NCI-H146 (cell line): Measurements from ENCODE around the gene LSM4.

Source experiments
- DNase-seq: peaks from one replicate; lab custom pipeline; 2025; lab: John Stamatoyannopoulos, UW

The LSM4 gene

DNA sequence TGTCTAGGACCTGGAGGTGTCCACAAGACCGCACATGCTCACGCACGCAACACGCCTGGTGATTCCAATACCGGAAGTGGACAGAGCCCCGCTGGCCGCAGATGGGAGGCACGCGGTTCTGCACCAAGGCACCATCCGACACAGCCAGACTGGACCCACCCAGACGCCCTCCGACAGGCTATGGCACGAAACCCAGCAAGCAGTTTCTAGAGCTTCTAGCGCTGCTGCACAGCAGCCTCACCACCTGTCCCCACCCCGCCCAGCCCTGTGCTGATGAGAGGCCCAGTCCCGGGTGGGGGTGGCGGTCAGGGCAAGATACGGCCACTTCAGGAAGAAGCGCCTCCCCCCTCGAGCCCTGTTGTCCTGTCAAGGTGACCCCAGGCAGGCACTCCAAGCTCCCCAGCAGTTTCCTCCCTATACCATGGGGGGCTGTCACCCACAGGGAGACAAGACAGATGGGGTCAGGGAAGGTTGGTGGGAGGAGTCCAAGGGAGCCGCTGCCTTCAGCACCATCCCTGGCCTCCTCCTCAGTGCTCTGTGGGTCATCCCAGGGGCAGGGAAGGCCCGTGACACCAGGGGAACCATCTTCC lies 11.3 kb downstream of the LSM4 start:
- DNase-seq: no peak

DNA sequence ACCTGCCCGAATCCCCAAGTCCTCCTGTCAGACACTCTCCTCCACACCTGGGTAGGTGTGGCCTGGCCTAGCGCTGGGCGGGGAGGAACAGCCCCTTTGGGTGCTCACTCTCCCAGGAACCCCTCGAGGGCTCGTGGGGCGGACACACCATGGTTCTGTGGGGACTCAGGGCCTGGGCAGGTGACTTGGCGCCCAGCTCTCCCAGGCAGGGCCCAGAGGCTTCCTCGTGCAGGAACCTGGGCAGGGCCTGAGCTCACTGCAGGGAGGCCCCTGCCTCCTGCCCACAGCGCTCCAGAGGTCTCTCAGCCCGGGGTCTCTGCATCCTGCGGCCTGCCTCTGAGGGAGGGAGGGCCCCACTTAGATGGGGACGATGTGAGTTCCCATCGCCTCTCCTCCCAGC lies 11.9 kb downstream of the LSM4 start:
- DNase-seq: no peak

DNA sequence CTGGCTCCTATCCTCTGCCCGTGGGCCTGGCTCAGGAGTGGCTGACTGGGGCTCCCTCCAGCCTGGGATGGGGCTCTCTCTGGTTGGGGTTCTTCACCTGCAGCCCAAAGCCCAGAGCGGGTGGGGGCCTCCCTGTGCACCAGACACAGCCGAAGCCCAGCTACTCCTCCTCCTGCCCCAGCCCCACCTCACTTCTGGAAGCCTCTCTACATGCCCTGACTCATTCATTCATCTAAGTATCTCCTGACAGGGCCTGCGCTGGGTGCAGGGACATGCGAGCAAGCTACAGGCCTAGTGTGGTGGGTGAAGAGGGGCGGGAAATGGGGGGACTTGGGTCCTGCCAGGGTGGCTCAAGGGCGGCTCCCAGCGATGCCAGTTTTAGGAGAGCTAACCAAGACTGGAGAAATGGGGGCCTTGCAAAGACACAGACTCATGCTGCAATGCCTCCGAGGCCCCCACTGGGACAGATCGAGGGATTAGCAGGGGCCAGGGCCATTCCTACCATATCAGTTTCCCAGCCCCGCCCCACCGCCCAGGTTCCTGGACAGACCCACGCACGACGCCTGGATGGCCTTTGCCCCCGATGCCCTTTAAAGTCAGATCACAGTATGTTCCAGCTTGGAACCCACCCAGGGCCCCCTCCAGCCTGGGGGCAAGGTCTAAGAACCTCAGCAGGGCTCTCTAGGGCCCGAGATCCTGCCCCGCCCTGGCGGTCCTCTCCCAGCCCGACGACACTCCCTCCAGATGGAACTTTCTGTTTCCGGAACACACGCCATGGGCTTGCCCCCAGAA lies 12.6 kb downstream of the LSM4 start:
- no peak for DNase-seq

DNA sequence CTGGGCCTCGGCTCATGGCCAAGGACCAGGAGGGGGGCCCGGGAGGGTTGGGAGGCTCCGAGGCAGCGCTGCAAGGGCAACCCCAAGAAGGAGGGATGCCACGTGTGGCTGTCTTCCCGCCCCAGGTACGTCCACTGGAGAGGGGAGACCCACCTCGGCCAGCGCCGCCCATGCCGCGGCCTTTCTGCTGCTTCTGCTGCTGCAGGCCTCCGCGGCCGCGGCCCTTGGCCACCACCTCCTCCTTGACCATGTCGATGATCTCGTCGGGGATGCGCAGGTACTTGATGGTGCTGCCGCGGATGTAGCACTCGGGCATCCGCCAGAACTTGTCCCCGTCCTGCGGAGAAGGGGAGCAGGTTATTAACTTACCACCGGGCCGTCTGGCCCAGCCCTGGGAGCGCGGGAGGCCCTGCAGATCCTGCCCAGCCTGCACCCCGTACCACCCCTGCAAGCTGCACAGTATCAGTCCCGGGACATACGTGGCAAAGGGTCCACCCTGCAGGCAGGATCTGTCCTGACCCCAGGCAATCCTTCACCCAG lies 13.3 kb downstream of the LSM4 start:
- no peak for DNase-seq

DNA sequence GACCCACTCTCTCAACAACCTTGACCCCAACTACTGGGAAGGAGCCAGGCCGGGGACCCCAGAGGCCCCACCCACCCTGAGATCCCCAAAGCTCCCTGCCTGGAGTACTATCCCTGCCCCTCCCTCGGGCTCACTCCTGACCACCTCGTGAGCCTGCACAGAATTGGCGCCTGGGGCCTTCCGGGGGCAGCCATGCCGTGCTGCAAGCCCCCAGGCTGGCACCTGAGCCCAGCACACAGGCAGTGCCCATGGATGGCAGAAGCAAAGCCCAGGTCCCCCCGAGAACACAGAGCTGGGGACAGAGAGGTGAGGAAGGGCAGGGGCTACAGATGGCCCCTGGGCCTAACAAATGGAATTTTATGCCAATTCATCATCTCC lies 13.9 kb downstream of the LSM4 start:
- DNase-seq: no peak

DNA sequence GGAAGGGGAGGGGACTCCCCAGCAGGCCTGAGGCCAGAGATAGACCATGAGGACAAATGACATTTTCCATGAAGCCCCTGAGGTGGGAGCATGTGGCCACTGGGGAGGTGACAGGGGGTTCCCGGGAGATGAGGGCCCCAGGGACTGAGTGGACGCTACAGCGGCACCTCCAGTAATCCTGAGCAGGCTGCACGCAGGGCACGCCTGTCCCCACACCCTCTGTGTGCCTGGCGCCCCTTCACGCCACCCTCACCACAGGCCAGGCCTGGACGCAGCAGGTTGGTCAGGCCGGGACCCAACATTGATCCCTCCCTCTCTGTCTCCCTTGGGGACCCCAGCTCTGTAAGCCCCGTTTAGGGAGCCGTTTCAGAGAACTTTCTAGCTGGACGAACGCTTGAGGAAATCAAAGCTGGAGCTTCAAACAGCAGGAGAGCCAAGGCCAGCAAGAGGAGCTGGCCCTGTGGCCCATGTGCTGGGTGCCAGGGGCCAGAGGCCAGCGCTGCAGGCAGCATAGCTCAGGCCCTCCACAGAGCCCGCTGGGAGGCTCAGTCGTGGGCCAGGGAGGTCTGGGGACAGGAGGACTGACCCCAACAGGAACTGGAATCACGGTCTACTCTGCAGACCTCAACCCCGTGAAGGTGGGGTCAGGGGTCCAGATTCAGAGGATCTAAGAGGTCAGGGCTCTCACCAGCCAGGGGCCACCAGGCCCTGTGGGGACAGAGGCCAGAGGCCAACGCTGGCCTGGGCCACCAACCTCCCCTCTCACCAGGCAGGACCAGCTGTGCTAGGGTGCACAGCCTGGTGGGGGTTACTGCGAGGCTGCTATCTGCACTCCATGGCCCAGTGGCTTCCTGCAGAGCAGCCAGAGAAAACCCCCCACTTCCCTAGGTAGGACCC lies 14.6 kb downstream of the LSM4 start:
- DNase-seq: no peak

DNA sequence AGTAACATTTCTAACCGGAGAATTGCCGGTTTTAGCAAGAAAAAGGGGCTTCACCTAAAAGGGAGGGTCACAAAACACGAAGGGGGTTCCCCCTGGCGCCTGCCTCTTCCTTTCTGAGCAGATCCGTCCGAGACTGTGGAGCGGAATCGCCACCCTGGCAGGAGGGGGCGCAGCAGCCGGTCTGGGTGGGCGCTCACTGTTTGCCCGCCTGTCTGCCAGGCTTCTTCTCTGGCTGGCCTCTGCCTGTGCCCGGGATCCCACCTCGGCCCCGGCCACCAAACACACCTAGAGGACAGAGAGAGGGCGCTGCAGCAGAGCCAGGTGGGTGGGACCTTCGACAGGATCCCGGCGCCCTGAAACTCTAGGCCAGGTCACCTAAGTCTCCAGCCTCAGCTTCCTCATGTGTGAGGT lies 15.6 kb downstream of the LSM4 start:
- no peak for DNase-seq

DNA sequence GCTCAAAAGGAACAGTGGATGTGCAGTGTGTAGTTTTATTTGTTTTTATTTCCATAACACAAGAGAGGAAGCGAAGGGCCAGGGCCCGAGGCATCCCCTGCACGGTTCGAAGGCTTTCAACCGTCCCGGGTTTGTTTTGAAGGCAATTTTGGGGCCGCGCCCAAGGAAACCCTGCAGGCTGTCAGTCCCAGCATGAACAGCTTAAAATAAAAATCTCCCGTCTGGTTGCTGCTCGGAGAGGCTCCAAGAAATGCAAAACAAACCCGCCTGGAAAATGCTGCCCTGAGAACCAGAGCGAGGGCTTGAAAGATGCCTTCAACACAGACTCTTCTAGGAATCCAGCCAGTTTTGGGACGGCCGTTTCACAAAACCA lies 16.0 kb downstream of the LSM4 start:
- no peak for DNase-seq

DNA sequence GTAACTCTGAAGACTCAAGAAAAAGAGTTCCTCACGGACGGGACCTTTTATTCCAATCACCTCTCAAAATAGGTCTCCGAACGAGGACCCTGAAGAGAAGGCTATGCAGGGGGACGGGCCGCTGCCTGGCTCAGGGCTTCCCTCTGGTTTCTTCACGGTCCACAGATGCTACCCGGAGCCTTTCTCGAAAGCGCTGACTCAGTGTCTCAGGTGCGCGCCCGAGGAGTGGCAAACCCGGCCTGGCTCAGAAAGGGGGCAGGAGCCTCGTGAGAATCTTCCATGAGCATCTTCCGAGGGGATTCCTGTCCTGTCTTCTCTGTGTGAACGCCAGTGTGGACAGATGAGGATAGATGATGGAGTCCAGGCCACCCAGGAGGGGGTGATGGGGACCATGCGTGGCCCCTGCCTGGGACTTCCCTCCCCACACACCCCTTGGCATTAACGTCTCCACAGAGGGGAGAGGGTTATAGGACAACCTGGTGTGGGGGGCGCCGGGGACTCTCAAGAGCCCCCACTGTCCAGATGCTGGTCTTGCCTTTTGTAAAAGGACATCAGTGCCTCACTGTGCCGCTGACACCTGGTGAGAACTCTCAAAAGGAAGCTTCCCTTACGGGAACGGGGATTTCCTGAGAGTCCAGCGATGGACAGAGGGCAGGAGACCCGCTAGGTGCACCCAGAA lies 16.5 kb downstream of the LSM4 start:
- no peak for DNase-seq

DNA sequence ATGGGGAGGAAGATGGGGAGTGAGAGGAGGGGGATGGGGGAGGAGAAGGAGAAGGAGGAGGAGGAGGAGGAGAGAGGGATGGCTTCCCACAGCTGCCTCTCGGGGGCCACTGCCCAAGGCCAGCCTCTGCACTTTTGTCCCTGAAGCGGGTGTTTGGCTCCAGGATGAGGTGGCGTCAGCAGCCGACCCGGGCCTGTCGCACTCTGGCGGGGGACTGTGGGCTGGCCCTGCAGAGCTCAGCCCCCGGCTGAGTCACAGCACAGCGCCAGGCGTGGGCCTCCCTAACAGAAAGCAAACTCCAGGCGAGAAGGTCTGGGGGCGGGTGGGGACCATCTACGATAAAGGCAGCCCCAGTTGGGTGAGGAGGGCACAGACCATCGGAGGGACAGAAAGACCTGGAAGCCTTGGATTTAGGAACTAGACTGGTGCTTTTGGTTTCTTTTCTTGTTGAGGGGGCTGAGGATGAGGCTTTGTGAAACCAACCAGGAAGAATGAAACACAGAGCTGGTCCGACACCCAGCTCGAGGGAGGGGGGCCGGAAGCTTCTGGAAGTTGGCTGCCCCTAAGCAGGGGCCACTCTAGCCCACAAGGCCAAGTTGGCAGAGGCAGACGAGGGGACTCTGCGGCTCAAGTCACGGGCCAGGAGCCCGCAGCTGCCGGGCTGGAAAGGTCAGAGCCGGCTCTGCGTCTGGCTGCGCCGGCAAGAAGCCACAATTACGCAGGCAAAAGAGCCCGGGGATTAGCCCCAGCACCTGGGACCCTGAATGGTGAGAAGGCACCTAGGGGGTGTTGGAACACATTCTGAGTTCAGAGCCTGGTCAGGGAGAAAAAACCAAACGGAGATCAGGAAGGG lies 18.2 kb downstream of the LSM4 start:
- no peak for DNase-seq

DNA sequence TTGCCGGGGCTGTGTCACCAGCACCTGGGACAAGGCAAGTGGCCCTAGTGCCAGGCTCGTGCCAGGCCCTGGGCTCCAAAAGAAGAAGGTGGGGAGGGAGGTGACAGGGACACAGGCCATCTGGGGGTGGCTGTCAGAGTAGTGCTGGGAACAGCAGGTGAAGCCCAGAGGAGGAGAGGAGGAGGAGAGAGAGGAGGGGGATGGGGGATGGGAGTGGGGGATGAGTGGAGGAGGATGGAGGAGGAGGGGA lies 18.7 kb downstream of the LSM4 start:
- DNase-seq: no peak

DNA sequence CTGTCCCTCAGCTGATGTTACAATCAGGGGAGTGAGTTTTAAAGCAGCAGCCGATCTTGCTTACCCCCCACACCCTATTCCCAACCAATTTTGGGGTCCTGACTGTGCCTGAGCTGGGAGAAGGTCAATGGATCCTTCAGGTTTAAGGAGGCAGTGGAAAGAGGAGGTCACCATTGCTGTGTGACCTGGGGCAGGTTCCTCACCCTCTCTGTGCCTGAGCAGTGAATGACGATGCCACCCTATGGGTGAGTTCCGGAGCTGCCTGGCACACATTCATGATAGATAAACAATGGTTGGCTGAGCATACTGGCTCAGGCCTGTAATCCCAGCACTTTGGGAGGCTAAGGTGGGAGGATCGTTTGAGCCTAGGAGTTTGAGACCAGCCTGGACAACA lies 21.2 kb downstream of the LSM4 start:
- no peak for DNase-seq

DNA sequence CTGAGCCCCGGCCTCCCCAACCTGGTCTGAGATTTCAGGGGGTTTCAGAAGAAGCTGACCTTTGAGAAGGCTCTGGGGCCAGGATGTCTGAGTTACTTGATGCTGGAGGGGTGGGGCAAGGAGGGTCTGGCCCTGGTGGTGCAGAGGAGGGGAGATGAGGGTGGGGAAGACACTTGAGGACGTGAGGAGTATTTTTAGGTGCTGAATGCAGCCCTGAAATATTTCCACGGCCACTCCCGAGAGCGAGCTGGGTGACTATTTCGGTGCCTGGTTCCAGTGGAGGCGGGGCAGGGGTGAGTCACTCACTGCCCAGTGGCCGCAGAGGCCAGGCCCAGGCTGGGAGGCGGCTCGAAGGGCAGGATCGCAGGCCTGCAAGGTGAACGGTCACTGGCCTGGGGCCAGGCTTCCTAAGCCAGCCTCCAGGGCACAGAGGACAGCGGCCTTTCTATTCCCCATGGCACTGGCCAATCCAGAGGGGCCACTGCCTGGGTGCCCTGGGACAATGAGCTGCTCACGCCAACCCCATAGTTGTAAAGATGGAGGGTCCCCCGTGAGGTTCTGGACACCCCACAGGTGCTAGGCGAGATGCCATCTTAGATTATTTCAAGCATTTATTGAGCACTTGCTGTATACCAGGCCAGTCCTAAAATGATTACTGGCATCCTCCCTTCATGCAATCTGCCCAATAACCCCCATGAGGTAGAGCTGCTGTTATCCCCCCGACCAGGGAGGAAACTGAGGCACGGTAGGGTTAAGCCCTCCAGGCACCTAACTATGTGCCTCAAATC lies 21.8 kb downstream of the LSM4 start:
- no peak for DNase-seq

DNA sequence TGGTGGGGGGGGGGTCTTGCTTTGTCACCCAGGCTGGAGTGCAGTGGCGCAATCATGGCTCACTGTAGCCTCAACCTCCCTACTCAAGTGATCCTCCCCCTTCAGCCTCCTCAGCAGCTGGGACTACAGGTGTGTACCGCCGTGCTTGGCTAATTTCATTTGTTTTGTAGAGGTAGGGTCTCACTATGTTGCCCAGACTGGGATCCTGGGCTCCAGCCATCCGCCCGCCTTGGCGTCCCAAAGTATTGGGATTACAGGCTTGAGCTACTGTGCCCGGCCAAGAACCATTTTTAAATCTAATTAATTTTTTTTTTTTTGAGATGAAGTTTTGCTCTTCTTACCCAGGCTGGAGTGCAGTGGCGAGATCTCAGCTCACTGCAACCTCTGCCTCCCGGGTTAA lies 23.2 kb downstream of the LSM4 start:
- DNase-seq: no peak

DNA sequence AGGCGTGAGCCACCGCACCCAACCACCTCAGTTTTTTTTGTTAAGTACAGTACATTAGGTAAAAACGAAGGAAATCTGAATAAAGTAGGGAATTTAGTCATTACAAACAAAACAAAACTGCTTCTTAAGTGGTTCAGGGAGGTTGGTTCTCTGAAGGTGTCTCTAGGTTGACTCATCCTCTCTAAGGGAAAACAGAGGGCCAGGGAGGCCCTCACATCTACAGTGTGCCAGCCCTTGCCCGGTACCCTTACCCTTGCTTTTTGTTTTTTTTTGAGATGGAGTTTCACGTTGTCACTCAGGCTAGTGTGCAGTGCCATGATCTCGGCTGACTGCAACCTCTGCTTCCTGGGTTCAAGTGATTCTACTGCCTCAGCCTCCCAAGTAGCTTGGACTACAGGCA lies 24.3 kb downstream of the LSM4 start:
- no peak for DNase-seq

DNA sequence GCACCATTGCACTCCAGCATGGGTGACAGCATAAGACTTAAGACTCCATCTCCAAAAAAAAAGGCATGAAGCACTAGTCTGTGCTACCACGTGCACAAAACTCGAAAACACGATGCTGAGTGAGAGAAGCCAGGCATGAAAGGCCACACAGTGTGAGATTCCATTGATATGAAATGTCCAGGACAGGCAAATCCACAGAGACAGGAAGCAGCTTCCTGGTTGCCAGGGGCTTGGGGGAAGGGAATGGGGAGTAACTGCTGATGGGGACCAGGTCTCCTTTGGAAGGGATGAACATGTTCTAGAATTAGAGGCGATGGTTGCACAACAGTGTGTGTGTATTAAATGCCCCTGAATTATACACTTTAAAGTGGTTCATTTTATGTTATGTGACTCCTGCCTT lies 25.6 kb downstream of the LSM4 start:
- DNase-seq: no peak

DNA sequence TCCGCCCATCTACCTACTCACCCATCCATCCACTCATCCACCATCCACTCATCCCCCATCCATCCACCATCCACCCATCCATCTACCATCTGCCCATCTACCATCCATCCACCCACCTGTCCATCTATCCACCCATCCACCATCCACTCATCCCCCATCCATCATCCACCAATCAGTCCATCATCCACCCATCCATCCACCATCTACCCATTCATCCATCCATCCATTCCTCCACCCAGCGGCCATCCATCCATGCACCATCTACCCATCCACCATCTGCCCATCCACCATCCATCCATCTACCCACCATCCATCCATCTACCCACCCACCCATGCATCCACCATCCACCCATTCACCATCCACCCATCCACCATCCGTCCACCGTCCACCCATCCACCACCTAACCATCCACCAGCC lies 27.8 kb downstream of the LSM4 start:
- no peak for DNase-seq

DNA sequence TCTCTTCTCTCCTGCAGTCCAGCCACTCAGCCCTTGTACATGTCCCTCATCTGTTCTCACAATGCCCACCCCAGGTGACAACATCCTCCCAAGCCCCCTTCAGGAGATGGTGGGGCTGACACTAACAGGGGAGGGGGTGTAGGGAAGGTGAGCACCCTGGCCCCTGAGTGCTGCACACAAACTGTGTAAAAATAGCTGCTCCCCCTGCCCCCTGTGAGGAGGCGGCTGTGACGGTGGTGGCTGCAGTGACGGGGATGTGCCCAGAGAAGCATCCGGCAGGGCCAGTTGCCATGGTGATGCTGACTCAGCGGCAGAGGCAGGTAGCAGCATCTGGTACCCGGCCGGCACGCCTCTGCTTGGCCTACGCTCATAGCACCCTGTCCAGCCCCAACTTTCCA lies 28.4 kb downstream of the LSM4 start:
- peak; percentile 68 for DNase-seq

DNA sequence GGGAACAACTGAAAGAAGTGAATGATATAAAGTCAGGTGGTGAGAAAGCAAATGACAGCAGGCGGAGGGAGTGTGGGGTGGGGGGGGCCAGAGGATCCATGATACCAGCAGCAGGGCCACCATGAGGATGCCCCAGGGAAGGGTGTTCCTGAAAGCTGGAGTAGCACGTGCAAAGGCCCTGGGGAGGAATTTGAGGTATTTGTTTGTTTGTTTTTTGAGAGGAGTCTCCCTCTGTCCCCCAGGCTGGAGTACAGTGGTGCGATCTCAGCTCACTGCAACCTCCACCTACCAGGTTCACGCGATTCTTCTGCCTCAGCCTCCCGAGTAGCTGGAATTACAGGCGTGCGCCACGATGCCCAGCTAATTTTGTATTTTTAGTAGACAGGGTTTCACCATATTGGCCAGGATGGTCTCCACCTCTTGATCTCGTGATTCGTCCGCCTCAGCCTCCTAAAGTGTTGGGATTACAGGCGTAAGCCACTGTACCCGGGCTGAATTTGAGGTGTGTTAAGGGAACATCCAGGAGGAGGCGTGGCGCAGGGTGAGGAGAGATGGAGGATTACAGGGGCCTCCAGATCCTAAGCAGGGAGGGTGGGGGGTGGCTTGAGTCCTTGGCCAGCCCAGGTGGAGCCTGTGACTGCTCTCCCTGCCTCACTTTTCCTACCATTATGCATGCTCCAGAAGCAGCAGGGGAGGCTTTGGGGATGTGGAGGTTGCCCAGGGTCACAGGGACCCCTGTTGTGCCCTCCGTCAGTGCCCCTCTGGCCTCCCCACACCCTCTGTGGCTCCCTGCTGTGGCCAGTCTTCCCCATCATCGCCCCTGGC lies 29.0 kb downstream of the LSM4 start:
- no peak for DNase-seq
